Lower lobe of right lung (tissue), 2 donors: ENCODE measurements around the gene KLF15. TPM values are rescaled to one million over a fixed set of nuclear protein-coding genes. Genes with fewer than 3 reads are reported as not detected.

Experiments used
- ATAC-seq, 2 donors: fragments of 200-7000 bp; cut with Tn5 transposase; one replicate each; pipeline ENCODE4 v1.9.1; 2020 to 2022; ENCODE audit warnings: mild to moderate bottlenecking in 2 of 2, moderate library complexity in 2 of 2
- DNase-seq: peaks from one replicate; pipeline ENCODE4 v3.0.0-alpha.2; 2020
- H3K27ac ChIP-seq: fragments of 200-600 bp; one replicate; pipeline ENCODE4 v1.8.0; 2022
- H3K27me3 ChIP-seq: fragments of 200-600 bp; one replicate; pipeline ENCODE4 v1.8.0; 2022; ENCODE audit warnings: low read depth
- H3K36me3 ChIP-seq: fragments of 200-600 bp; one replicate; pipeline ENCODE4 v1.8.0; 2022; ENCODE audit warnings: mild to moderate bottlenecking
- H3K4me1 ChIP-seq: fragments of 200-600 bp; one replicate; pipeline ENCODE4 v1.8.0; 2022
- H3K4me3 ChIP-seq: fragments of 200-600 bp; one replicate; pipeline ENCODE4 v1.8.0; 2022; ENCODE audit warnings: mild to moderate bottlenecking
- H3K9me3 ChIP-seq: fragments of 200-600 bp; one replicate; pipeline ENCODE4 v1.8.0; 2022
- CTCF ChIP-seq: fragments of 200-600 bp; IDR thresholded peaks from one replicate; pipeline ENCODE4 v1.8.0; 2022; ENCODE audit warnings: antibody characterized with exemption, mild to moderate bottlenecking
- intact Hi-C: fragments of 100-400 bp; cut with DNase I; formaldehyde crosslinking; loops from one replicate; pipeline ENCODE4 v1.11.0; 2022
- total RNA-seq: library from RNA; stranded (reverse); fragmentation: NEBNext Ultra II Directional; extraction: Animal tissue kit (Norgen Biotek cat#: 25700); gene quantifications from one replicate; pipeline ENCODE4 v1.2.1, GENCODE V29; 2021
- donor health status: DM: no; HTN: yes; CAD: no; lungs with severe emphysema.

The KLF15 gene
- total RNA-seq, 1 donor from 2014 or later, result 40.1 TPM

GRCh38 chr3:126391631-126392030, 34.4 kb upstream of the KLF15 start:
- no peak overlapping the region for H3K27ac ChIP-seq
- peaks cover 21% of the 10 kb centered on the region for H3K27me3 ChIP-seq
- no peak for DNase-seq
- no peak for ATAC-seq
- intact Hi-C loops, result loop anchor here (10.0 kb wide), 1 partner anchor 147 kb away; no protein-coding TSS in a partner anchor
- H3K9me3 ChIP-seq, result no peaks in the 10 kb centered on the region
- H3K4me1 ChIP-seq, result peaks cover 23% of the 10 kb centered on the region
- TF ChIP-seq CTCF, result no peak
- H3K36me3 ChIP-seq, result no peaks in the 10 kb centered on the region
- H3K4me3 ChIP-seq, result no peak overlapping the region

DNA sequence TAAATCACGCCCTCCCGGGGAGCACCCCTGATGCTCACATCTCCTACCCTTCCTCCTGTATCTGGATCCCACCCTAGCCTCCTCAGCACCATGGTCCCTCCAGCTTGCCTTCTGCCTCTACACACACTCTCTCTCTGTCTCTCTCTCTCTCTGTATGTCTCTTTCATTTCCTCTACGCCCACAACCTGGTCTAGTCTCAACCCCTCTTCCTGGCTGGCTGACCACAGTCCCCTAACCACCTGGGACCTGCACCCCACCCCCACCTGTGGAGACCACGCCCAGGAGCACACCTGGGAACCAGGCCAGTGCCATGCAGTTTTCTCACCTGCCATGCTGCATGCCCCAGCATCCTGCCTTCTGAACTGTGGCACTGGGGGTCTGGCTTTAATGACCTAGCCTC, 33.5 kb upstream of the KLF15 start:
- Histone ChIP-seq H3K27ac (no peak overlapping the region), H3K4me1 (peaks cover 23% of the 10 kb centered on the region), H3K36me3 (no peaks in the 10 kb centered on the region), H3K4me3 (no peak overlapping the region), H3K9me3 (no peaks in the 10 kb centered on the region), H3K27me3 (peaks cover 21% of the 10 kb centered on the region)
- intact Hi-C loops, result loop anchor here (10.0 kb wide), 1 partner anchor 146 kb away; no protein-coding TSS in a partner anchor
- TF ChIP-seq CTCF, result no peak
- DNase-seq (no peak), ATAC-seq (no peak)

GRCh38 chr3:126390201-126390600, 33.0 kb upstream of the KLF15 start:
- DNase-seq (no peak), ATAC-seq (no peak)
- Histone ChIP-seq H3K4me1 (peaks cover 22% of the 10 kb centered on the region), H3K9me3 (no peaks in the 10 kb centered on the region), H3K36me3 (no peaks in the 10 kb centered on the region), H3K27ac (no peak overlapping the region), H3K27me3 (peaks cover 17% of the 10 kb centered on the region), H3K4me3 (no peak overlapping the region)
- TF ChIP-seq CTCF, result no peak
- intact Hi-C loops, result loop anchor here (10.0 kb wide), 1 partner anchor 145 kb away; no protein-coding TSS in a partner anchor

DNA sequence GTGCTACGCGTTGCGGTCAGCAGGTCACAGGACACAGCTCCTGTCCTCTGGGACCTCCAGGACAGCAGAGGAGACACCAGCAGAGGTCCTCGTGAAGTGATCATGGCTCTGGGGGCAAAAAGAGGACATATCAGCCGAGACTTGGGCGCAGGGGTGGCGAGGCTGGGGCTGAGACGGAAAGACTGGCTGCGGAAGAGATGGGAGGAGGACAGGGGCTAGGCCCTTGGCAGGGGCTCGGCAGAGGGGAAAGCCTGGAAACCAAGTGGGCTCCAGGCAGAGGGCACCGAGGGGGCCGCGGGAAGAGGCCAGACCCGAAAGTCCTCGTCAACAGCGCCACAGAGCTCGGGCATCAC, 32.6 kb upstream of the KLF15 start:
- Histone ChIP-seq H3K4me3 (peak overlapping the region; percentile 56), H3K9me3 (no peaks in the 10 kb centered on the region), H3K27me3 (peaks cover 12% of the 10 kb centered on the region), H3K4me1 (peaks cover 18% of the 10 kb centered on the region), H3K36me3 (no peaks in the 10 kb centered on the region), H3K27ac (peak overlapping the region; percentile 87)
- no peak for DNase-seq
- no peak for TF ChIP-seq CTCF
- intact Hi-C loops, result loop anchor here (10.0 kb wide), 1 partner anchor 145 kb away; no protein-coding TSS in a partner anchor
- no peak for ATAC-seq

- Histone ChIP-seq H3K27me3 (peaks cover 7% of the 10 kb centered on the region), H3K9me3 (no peaks in the 10 kb centered on the region), H3K4me1 (peaks cover 13% of the 10 kb centered on the region), H3K27ac (peak overlapping the region; percentile 87), H3K4me3 (peak overlapping the region; percentile 56), H3K36me3 (no peaks in the 10 kb centered on the region)
- DNase-seq (peak; percentile 97), ATAC-seq (peak; percentile 97 to 98)
- peak; percentile 94 for TF ChIP-seq CTCF
- intact Hi-C loops, result no loop called here
Measured at GRCh38 chr3:126389112-126389793, 32.0 kb upstream of the KLF15 start.
